Central memory CD8-positive, alpha-beta T cell (primary cell): ENCODE results near the gene KIAA1755.

Experiments
- ATAC-seq: fragments of 150-1000 bp; cut with Tn5 transposase; replicated peaks from 2 replicates; pipeline ENCODE4 v1.10.0; 2022; ENCODE audit warnings: mild to moderate bottlenecking, moderate FRiP score, moderate number of reproducible peaks; ENCODE audit not compliant: poor library complexity, severe bottlenecking; ENCODE audit errors: extremely low read depth
- DNase-seq, 2 donors: peaks; one replicate each; pipeline ENCODE4 v3.0.0; 2021; ENCODE audit warnings: low spot score in 2 of 2
- H3K27ac Mint-ChIP-seq: one replicate; pipeline ENCODE4 v1.8.0; 2022; ENCODE audit warnings: low read depth, mild to moderate bottlenecking, moderate library complexity, mixed read lengths
- H3K27me3 Mint-ChIP-seq: one replicate; pipeline ENCODE4 v1.8.0; 2022; ENCODE audit warnings: mixed read lengths
- H3K36me3 Mint-ChIP-seq: one replicate; pipeline ENCODE4 v1.8.0; 2022; ENCODE audit warnings: mild to moderate bottlenecking, moderate library complexity, mixed read lengths; ENCODE audit not compliant: insufficient read depth
- H3K4me1 Mint-ChIP-seq: one replicate; pipeline ENCODE4 v1.8.0; 2022; ENCODE audit warnings: mixed read lengths
- H3K4me3 Mint-ChIP-seq: one replicate; pipeline ENCODE4 v1.8.0; 2022; ENCODE audit warnings: mild to moderate bottlenecking, moderate library complexity, mixed read lengths
- H3K9me3 Mint-ChIP-seq: one replicate; pipeline ENCODE4 v1.8.0; 2022; ENCODE audit warnings: mixed read lengths

KIAA1755 gene

DNA sequence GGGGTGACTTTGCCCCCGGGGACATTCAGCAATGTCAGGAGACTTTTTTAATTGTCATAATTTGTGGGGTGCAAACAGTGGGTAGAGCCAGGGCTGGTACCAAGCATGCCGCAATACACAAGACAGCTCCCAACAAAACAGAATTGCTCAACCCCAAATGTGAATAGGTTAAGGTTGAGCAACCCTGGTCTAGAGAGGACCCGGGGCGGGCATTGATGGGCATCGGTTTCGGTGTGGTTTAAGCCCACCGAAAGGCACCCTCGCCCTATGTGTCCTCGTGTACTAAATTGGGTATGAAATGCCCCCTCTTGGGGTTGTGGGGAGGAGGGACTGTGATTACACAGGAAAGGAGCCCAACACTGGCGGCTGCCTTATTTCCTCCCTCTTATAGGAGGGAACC lies 36.0 kb downstream of the KIAA1755 start:
- H3K4me3 Mint-ChIP-seq: no peak overlapping the region
- no peak overlapping the region for H3K27ac Mint-ChIP-seq

DNA sequence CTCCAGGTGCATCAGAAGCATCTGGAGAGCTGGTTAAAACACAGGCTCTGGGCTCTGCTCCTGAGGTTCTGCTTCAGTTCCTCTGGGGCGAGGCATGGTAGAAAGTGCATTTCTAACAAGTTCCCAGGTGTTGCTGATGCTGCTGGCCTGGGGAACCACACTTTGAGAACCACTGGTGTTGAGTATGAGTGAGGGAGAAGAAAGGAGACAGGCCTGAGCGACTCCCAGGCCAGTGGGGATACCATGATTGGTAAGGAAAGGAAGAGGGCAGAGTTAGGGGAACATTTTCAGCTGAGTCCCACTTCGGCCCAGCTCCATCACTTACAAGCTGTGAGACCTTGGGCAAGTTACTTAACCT lies 36.8 kb downstream of the KIAA1755 start:
- Mint-ChIP-seq H3K36me3 (no peaks in the 10 kb centered on the region), H3K4me3 (no peak overlapping the region), H3K4me1 (peaks cover 7% of the 10 kb centered on the region), H3K27ac (no peak overlapping the region), H3K9me3 (no peaks in the 10 kb centered on the region), H3K27me3 (peaks cover 21% of the 10 kb centered on the region)
- DNase-seq: no peak
- no peak for ATAC-seq

More for the DNA sequence above, 36.0 kb downstream of the KIAA1755 start:
- ATAC-seq: no peak
- DNase-seq: no peak
- no peaks in the 10 kb centered on the region for H3K36me3 Mint-ChIP-seq
- H3K27me3 Mint-ChIP-seq: peaks cover 21% of the 10 kb centered on the region
- H3K4me1 Mint-ChIP-seq: peaks cover 7% of the 10 kb centered on the region
- no peaks in the 10 kb centered on the region for H3K9me3 Mint-ChIP-seq

GRCh38 chr20:38222923-38223742 lies 37.4 kb downstream of the KIAA1755 start:
- Mint-ChIP-seq H3K9me3 (no peaks in the 10 kb centered on the region), H3K27ac (peak overlapping the region; percentile 40), H3K4me3 (no peak overlapping the region), H3K4me1 (peaks cover 7% of the 10 kb centered on the region), H3K27me3 (peaks cover 21% of the 10 kb centered on the region), H3K36me3 (no peaks in the 10 kb centered on the region)
- DNase-seq (no peak), ATAC-seq (no peak)

GRCh38 chr20:38222231-38222922 lies 38.2 kb downstream of the KIAA1755 start:
- DNase-seq (peak; percentile 15 to 41), ATAC-seq (no peak)
- H3K36me3 Mint-ChIP-seq: no peaks in the 10 kb centered on the region
- peak overlapping the region; percentile 40 for H3K27ac Mint-ChIP-seq
- H3K4me1 Mint-ChIP-seq: peaks cover 7% of the 10 kb centered on the region
- H3K9me3 Mint-ChIP-seq: no peaks in the 10 kb centered on the region
- H3K27me3 Mint-ChIP-seq: peaks cover 21% of the 10 kb centered on the region
- no peak overlapping the region for H3K4me3 Mint-ChIP-seq

DNA sequence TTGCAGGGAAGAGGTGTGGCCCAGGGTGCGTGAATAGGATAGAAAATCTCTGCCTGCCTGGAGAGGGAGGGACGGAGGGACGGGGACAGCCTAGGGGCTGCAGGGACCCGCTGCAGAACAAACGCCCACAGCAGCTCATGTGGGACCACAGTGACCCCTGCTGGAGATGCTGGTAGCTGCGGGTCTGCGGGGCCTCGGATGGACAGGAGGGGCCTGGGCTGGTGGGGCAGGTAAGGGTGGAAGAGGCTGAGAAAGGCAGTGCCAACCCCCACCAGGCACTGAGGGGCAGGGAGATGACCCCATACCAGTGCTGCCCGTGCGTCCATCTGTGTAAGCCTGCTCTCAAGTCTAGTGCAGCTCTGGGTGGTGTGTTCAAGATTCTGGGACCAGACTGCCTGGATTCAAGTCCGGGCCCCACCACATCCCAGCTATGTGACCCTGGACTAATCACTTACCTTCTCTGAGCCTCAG lies 39.4 kb downstream of the KIAA1755 start:
- DNase-seq: peak; percentile 42 to 64
- H3K27ac Mint-ChIP-seq: no peak overlapping the region
- peaks cover 7% of the 10 kb centered on the region for H3K4me1 Mint-ChIP-seq
- H3K4me3 Mint-ChIP-seq: no peak overlapping the region
- peaks cover 21% of the 10 kb centered on the region for H3K27me3 Mint-ChIP-seq
- H3K36me3 Mint-ChIP-seq: no peaks in the 10 kb centered on the region
- H3K9me3 Mint-ChIP-seq: no peaks in the 10 kb centered on the region
- peak; percentile 40 for ATAC-seq

DNA sequence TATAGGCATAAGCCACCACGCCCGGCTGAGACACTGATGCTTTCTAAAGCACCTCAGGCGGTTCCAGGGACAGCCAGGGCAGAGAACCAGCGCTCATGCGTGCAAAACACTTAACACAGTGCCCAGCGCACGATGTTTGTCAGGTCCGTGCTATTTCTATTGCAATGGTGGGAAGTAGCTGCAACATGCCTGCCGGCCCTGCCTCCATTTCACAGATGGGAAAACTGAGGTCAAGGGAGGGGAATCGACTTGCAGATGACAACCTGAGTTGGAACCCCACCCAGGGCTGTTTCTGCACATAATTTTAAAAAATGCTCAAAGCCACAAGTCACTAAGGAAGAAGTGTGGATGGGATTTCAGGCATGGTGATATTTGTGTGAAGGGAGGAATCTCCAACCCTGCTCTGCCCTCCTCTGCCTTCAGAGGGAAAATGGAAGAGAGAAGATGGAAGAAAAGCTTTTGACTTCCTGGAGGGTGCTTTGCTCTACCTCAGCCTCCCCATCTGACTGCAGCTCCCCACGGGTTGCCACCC lies 39.9 kb downstream of the KIAA1755 start:
- no peak for ATAC-seq
- no peak for DNase-seq
- Mint-ChIP-seq H3K9me3 (no peaks in the 10 kb centered on the region), H3K4me1 (peaks cover 7% of the 10 kb centered on the region), H3K36me3 (no peaks in the 10 kb centered on the region), H3K4me3 (no peak overlapping the region), H3K27ac (no peak overlapping the region), H3K27me3 (peaks cover 17% of the 10 kb centered on the region)

DNA sequence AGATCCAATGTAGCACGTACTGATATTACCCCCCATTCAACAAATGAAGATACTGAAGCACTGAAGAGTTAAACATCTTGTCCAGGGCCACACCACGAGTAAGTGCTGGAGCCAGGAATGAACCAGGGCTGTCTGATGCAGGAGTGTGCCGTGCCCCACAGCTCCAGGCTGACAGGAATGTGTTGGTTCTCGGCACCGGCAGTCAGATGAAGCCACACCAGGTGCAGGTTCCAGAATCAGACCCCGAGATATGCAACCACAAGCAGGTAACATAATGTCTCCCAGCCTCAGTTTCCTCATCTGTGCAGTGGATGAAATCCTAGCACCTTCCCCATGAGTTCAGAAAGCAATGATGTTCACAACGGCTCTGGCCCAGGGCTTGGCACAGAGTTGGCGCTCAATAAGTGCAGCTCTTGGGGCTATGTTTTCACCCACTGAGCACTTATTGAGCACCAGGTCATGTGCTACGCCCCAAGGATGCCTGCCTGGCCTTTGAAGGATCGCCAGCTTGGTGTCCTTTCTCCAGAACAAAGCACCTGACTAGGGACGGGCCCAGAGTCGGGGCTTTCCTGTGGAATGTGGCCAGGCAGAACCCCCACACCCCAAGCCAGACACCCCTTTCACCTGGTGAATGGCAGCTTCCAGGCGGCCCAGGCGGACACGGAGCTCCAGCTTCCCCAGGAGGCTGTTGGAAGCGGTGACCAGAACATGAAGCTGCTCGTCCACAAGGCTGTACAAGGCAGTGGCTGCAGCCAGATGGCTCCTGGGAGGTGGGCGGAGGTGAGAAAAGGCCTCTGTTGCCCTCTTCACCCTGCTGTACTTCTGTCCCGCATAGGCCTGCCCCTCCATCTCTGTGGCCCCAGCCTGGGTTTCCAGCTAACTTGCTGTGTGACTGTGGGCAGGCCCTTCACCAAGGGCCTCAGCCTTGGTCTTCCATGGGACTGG lies 41.3 kb downstream of the KIAA1755 start:
- H3K27me3 Mint-ChIP-seq: peaks cover 18% of the 10 kb centered on the region
- no peak for DNase-seq
- no peak for ATAC-seq
- H3K36me3 Mint-ChIP-seq: no peaks in the 10 kb centered on the region
- no peak overlapping the region for H3K27ac Mint-ChIP-seq
- no peak overlapping the region for H3K4me3 Mint-ChIP-seq
- peaks cover 7% of the 10 kb centered on the region for H3K4me1 Mint-ChIP-seq
- no peaks in the 10 kb centered on the region for H3K9me3 Mint-ChIP-seq

GRCh38 chr20:38218566-38218885 lies 42.0 kb downstream of the KIAA1755 start:
- Mint-ChIP-seq H3K4me3 (no peak overlapping the region), H3K4me1 (peaks cover 7% of the 10 kb centered on the region), H3K9me3 (no peaks in the 10 kb centered on the region), H3K36me3 (peaks cover 2% of the 10 kb centered on the region), H3K27ac (no peak overlapping the region), H3K27me3 (peaks cover 23% of the 10 kb centered on the region)
- DNase-seq (no peak), ATAC-seq (no peak)

- DNase-seq: no peak
- no peak for ATAC-seq
- peaks cover 2% of the 10 kb centered on the region for H3K36me3 Mint-ChIP-seq
Measured at GRCh38 chr20:38217791-38218565, 42.6 kb downstream of the KIAA1755 start.

DNA sequence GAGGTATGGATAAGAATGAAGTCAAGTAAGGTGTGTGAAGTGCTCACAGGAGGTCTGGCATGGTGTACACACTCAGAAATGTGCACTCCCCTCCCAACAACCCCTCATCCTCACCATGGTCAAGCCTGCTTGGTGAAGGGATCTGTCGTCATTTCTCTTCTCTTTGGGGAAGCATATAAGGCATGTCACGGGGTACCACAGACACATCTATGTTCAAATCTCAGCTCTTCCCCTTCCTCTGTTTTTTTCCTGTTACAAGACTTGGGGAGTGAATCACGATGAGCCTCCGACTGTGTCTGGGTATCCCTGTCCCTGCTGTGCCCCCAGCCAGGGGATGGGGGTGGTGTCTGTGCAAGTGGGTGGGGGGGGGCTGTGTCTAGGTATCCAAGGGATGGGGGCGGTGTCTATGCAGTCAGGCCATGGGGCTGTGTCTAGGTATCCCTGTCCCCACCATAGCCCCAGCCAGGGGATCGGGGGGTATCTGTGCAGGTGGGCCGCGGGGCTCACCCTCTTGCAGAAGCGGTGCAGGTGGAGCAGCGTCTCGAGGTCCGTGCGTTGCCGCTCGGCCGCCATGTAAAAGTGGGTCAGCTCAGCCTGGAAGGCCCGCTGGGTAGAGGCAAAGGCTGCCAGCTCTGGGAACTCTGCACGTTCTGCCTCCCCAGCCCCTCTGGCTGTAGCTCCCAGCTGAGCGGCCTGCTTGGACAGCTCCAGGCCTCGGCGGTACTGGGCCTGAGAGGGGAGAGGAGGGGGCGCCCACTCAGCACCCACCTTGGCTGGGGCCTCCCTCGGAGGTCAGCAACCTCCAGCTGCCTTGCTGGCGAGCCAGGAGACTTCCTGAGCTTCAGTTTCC lies 43.6 kb downstream of the KIAA1755 start:
- H3K9me3 Mint-ChIP-seq: no peaks in the 10 kb centered on the region
- no peak overlapping the region for H3K27ac Mint-ChIP-seq
- no peak overlapping the region for H3K4me3 Mint-ChIP-seq
- no peak for ATAC-seq
- H3K36me3 Mint-ChIP-seq: peaks cover 2% of the 10 kb centered on the region
- H3K4me1 Mint-ChIP-seq: no peaks in the 10 kb centered on the region
- H3K27me3 Mint-ChIP-seq: peaks cover 16% of the 10 kb centered on the region
- no peak for DNase-seq

More at GRCh38 chr20:38217791-38218565, 42.6 kb downstream of the KIAA1755 start:
- H3K4me3 Mint-ChIP-seq: no peak overlapping the region
- H3K4me1 Mint-ChIP-seq: peaks cover 6% of the 10 kb centered on the region
- no peak overlapping the region for H3K27ac Mint-ChIP-seq
- peaks cover 17% of the 10 kb centered on the region for H3K27me3 Mint-ChIP-seq
- no peaks in the 10 kb centered on the region for H3K9me3 Mint-ChIP-seq

GRCh38 chr20:38216201-38216600 lies 44.3 kb downstream of the KIAA1755 start:
- Mint-ChIP-seq H3K9me3 (no peaks in the 10 kb centered on the region), H3K4me3 (no peak overlapping the region), H3K27ac (no peak overlapping the region), H3K4me1 (no peaks in the 10 kb centered on the region), H3K27me3 (peaks cover 19% of the 10 kb centered on the region), H3K36me3 (peaks cover 2% of the 10 kb centered on the region)
- no peak for ATAC-seq
- DNase-seq: no peak
